Pancreas (tissue), 10 donors: ENCODE measurements around the gene FLYWCH2. TPM values are rescaled to one million over a fixed set of nuclear protein-coding genes. Genes with fewer than 3 reads are reported as not detected.
A peak's percentile ranks its signal among the peaks of the same experiment; 100 is the strongest.

ENCODE experiments used
- ATAC-seq, 4 donors: fragments of 200-7000 bp; cut with Tn5 transposase; one replicate each; pipeline versions ENCODE4 v1.8.0 to v1.9.1; 2020; ENCODE audit warnings: mild to moderate bottlenecking in 4 of 4, moderate library complexity in 4 of 4
- DNase-seq, 6 donors: peaks; one replicate each; pipeline ENCODE4 v3.0.0-alpha.2; 2020
- FAIRE-seq: peaks from 2 replicates; lab custom pipeline; 2012; peaks lifted over from hg19 to GRCh38; lab: Jason Lieb, UNC
- H3K27ac ChIP-seq, 4 donors: fragments of 200-600 bp; sonication (generic); 1 replicate in 3 of 4; 2 replicates in 1 of 4; pipeline versions ENCODE4 v1.5.0 to v1.8.0; 2020
- H3K27me3 ChIP-seq, 4 donors: fragments of 200-600 bp; one replicate each; pipeline ENCODE4 v1.8.0; 2021
- H3K36me3 ChIP-seq, 3 donors: fragments of 200-600 bp; sonication (generic) in 1 of 3; one replicate each; pipeline versions ENCODE4 v1.5.0 to v1.8.0; 2020 to 2021
- H3K4me1 ChIP-seq, 3 donors: fragments of 200-600 bp; one replicate each; pipeline ENCODE4 v1.8.0; 2021
- H3K4me3 ChIP-seq, 4 donors: fragments of 200-600 bp; sonication (generic) in 2 of 4; one replicate each; pipeline versions ENCODE4 v1.5.0 to v1.8.0; 2020 to 2021
- H3K9me3 ChIP-seq, 4 donors: fragments of 200-600 bp; one replicate each; pipeline ENCODE4 v1.8.0; 2021
- WGBS, 2 donors: extraction: QIAGEN DNeasy Blood & Tissue Kit; methylation state at CpG; one replicate each; pipeline ENCODE4 v1.1.7; 2013; 5-methylcytosine and 5-hydroxymethylcytosine counted together
- intact Hi-C, 3 donors: fragments of 100-400 bp; cut with DNase I; formaldehyde crosslinking; loops; one replicate each; pipeline versions ENCODE4 v1.11.1 to v1.14.2; 2022
- polyA plus RNA-seq, 2 donors: library from polyadenylated mRNA; stranded (reverse); fragments of 200-250 nt; gene quantifications; one replicate each; pipeline ENCODE4 v1.2.3, GENCODE V29; 2013
- total RNA-seq, 6 donors: library from RNA; stranded (reverse); fragmentation: NEBNext Ultra II Directional in 4 of 6; extraction: Animal tissue kit (Norgen Biotek cat#: 25700) in 4 of 6; gene quantifications; one replicate each; pipeline versions ENCODE4 v1.2.1 to v1.2.4, GENCODE V29; 2021 to 2023
- TF ChIP-seq, protein P1 (sequence below), 4 donors: fragments of 200-600 bp; sonication (generic) in 3 of 4; IDR thresholded peaks; one replicate each; pipeline versions ENCODE4 v1.5.0 to v1.8.0; 2021; ENCODE audit warnings: antibody characterized with exemption in 4 of 4
- donor health status: healthy with polysubstance abuse.
- donor health status: DM: no; HTN: no; CAD: no; lungs with moderate emphysema.
- donor health status: DM: no; HTN: no; CAD: no.
- donor health status: control.
- donor health status: control.
- donor health status: Bipolar disorder and iron deficiency.
- donor health status: DM: yes; HTN: yes; CAD: no.
- donor health status: DM: no; HTN: no; CAD: no.
- donor health status: DM: no; HTN: no; CAD: no.
- donor health status: DM: yes; HTN: yes; CAD: no.

FLYWCH2 gene
- total and polyA plus RNA-seq, 8 donors: 5.8 to 26.1 (median 8.4) TPM

GRCh38 chr16:2933701-2934100 lies 50.7 kb downstream of the FLYWCH2 start:
- intact Hi-C loops: no loop called here
- FAIRE-seq: no peak
- no peak for ATAC-seq
- Histone ChIP-seq H3K9me3 (no peaks in the 10 kb centered on the region), H3K36me3 (peaks cover 0 to 35% (median 7%) of the 10 kb centered on the region in 3 donors), H3K27ac (no peak overlapping the region), H3K27me3 (no peaks in the 10 kb centered on the region), H3K4me3 (no peak overlapping the region), H3K4me1 (no peaks in the 10 kb centered on the region)
- no peak for DNase-seq
- WGBS, 2 donors: 87 to 94% methylated on average over 20 to 22 of the region's 22 CpGs
- TF ChIP-seq, protein P1, sequence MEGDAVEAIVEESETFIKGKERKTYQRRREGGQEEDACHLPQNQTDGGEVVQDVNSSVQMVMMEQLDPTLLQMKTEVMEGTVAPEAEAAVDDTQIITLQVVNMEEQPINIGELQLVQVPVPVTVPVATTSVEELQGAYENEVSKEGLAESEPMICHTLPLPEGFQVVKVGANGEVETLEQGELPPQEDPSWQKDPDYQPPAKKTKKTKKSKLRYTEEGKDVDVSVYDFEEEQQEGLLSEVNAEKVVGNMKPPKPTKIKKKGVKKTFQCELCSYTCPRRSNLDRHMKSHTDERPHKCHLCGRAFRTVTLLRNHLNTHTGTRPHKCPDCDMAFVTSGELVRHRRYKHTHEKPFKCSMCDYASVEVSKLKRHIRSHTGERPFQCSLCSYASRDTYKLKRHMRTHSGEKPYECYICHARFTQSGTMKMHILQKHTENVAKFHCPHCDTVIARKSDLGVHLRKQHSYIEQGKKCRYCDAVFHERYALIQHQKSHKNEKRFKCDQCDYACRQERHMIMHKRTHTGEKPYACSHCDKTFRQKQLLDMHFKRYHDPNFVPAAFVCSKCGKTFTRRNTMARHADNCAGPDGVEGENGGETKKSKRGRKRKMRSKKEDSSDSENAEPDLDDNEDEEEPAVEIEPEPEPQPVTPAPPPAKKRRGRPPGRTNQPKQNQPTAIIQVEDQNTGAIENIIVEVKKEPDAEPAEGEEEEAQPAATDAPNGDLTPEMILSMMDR (IDR thresholded peaks at IDR 0.05): no peak

DNA sequence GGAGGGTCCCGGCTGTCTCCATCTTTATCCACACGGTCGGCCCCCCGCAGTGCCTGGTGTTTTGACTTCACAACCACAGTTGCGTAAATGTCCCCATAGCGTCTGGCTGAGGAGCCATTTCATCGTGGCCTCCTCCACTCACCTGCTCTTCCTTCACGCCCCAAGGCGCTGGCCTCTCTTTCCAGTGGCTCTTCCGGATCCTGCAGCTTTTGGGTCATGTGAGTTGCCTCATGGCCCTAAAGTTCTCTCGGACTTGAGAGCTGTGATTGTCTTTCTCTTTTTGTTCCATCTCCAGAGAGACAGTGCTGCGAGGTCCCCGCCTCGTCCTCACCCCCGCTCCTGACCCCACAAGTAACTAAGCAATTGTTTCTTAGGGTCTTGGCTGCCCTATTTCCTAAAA lies 51.4 kb downstream of the FLYWCH2 start:
- 89 to 91% methylated on average over 15 of the region's 15 CpGs for WGBS, 2 donors
- intact Hi-C loops: no loop called here
- peaks cover 0 to 43% (median 12%) of the 10 kb centered on the region in 3 donors for H3K36me3 ChIP-seq
- no peak overlapping the region for H3K27ac ChIP-seq
- no peaks in the 10 kb centered on the region for H3K27me3 ChIP-seq
- no peak for FAIRE-seq
- no peaks in the 10 kb centered on the region for H3K4me1 ChIP-seq
- no peak for ATAC-seq
- no peaks in the 10 kb centered on the region for H3K9me3 ChIP-seq
- H3K4me3 ChIP-seq: no peak overlapping the region
- TF ChIP-seq, protein P1 (IDR thresholded peaks at IDR 0.05): no peak
- DNase-seq: no peak

DNA sequence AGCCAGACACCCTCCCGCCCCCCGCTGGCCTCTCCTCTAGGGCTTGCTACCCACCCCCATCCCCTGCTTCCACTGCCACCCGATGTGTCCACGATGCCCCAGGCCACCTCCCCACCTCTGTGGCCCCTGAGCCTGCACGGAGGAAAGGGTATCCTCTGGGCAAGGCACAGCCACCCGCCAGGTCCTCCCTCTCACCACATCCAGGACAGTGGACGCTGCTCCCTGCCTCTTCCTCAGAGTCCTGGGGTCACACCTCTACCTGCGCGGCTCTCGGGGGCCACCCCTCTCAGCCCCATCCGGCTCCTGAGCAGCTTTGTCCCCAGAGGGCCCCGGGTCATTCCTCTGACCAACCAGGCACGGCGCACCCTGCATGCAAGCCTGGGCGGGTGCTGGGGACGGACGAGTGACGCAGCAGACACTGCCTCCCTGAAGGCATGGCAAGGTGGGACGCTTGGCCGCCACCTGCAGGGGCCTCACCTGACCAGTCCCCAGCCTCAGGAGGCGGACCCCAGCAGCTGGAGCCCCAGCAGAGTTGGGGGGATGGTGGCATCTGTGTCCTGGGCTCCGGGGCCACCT lies 53.5 kb downstream of the FLYWCH2 start:
- Histone ChIP-seq H3K9me3 (no peaks in the 10 kb centered on the region), H3K4me3 (no peak overlapping the region), H3K4me1 (no peaks in the 10 kb centered on the region), H3K27ac (no peak overlapping the region), H3K27me3 (no peaks in the 10 kb centered on the region), H3K36me3 (peaks cover 0 to 39% (median 17%) of the 10 kb centered on the region in 3 donors)
- TF ChIP-seq, protein P1 (IDR thresholded peaks at IDR 0.05): no peak
- FAIRE-seq: no peak
- DNase-seq: peak in 1 of 6 donors; percentile 71
- intact Hi-C loops: no loop called here
- no peak for ATAC-seq
- 89% methylated on average over 22 of the region's 22 CpGs for WGBS, 2 donors

GRCh38 chr16:2937170-2937569 lies 54.2 kb downstream of the FLYWCH2 start:
- intact Hi-C loops: no loop called here
- DNase-seq (peak in 1 of 6 donors; percentile 82), ATAC-seq (no peak), FAIRE-seq (no peak)
- Histone ChIP-seq H3K36me3 (peaks cover 0 to 39% (median 17%) of the 10 kb centered on the region in 3 donors), H3K27ac (no peak overlapping the region), H3K4me1 (no peaks in the 10 kb centered on the region), H3K9me3 (no peaks in the 10 kb centered on the region), H3K27me3 (no peaks in the 10 kb centered on the region), H3K4me3 (no peak overlapping the region)
- TF ChIP-seq, protein P1 (IDR thresholded peaks at IDR 0.05): no peak
- WGBS, 2 donors: 94 to 95% methylated on average over 20 to 24 of the region's 24 CpGs

DNA sequence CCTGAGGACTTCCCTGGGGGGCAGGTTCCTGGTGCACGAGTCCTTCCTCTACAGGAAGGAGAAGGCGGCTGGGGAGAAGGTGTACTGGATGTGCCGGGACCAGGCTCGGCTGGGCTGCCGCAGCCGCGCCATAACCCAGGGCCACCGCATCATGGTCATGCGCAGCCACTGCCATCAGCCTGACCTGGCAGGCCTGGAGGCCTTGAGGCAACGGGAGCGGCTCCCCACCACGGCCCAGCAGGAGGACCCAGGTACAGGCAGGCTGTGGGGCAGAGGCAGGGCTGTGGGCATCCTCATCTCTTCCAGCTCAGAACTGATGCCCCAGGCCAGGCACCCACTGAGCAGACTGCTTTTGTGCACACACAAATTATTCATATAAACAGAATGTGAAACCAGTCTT lies 55.2 kb downstream of the FLYWCH2 start:
- FAIRE-seq: no peak
- Histone ChIP-seq H3K27ac (no peak overlapping the region), H3K27me3 (no peaks in the 10 kb centered on the region), H3K4me3 (no peak overlapping the region), H3K4me1 (no peaks in the 10 kb centered on the region), H3K9me3 (no peaks in the 10 kb centered on the region), H3K36me3 (peaks cover 0 to 39% (median 17%) of the 10 kb centered on the region in 3 donors)
- WGBS, 2 donors: 94% methylated on average over 12 of the region's 12 CpGs
- ATAC-seq: no peak
- intact Hi-C loops: no loop called here
- DNase-seq: peak in 1 of 6 donors; percentile 68
- TF ChIP-seq, protein P1 (IDR thresholded peaks at IDR 0.05): no peak
